ENCODE data around the gene SPDYE2. TPM values are rescaled to one million over a fixed set of nuclear protein-coding genes. Genes with fewer than 3 reads are reported as not detected.
"Not testable (repeated sequence)": the region's sequence is repeated elsewhere in the genome, so short reads cannot be mapped to it uniquely, and the experiment has no call there.

The SPDYE2 gene, protein sequence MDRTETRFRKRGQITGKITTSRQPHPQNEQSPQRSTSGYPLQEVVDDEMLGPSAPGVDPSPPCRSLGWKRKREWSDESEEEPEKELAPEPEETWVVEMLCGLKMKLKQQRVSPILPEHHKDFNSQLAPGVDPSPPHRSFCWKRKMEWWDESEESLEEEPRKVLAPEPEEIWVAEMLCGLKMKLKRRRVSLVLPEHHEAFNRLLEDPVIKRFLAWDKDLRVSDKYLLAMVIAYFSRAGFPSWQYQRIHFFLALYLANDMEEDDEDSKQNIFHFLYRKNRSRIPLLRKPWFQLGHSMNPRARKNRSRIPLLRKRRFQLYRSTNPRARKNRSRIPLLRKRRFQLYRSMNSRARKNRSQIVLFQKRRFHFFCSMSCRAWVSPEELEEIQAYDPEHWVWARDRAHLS
- total RNA-seq = not detected in 2 replicates

DNA sequence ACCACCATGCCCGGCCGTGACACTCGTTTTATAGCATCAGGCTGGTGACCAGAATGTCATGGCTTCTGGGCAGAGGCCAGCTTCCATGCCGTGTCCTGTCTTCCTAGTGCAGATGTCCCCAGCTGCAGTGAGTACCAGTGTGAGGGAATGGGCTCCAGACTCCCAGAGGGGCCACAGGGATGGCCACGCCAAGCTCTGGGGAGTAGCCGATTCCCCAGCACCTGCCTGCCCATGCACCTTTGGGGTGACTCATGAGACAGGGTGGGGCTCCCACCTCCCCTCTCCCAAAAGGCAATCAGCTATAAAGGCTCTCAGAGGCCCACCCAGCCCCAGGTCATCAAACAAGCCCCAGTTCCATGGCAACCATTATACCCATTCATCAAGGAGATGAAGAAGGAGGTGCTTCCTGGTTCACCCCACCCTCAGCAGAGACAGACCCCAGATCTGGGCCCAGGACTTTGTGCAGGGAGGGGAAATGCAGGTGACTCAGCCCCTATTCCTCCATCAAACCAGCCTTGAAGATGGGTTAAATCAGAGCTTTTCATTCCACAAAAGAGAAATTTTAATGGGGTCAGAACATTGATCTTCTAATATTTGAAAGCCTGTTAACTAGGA lies at the start of gene SPDYE2:
TSS of gene SPDYE2 (plus strand) at position 419 of the 615 bp plus-strand sequence. CDS start 2,030 bp downstream, outside the sequence.
- DNase-seq (ENCODE audit: low read depth); H3K4me3 ChIP-seq (ENCODE audit: low read depth, low read length): not testable (repeated sequence)

DNA sequence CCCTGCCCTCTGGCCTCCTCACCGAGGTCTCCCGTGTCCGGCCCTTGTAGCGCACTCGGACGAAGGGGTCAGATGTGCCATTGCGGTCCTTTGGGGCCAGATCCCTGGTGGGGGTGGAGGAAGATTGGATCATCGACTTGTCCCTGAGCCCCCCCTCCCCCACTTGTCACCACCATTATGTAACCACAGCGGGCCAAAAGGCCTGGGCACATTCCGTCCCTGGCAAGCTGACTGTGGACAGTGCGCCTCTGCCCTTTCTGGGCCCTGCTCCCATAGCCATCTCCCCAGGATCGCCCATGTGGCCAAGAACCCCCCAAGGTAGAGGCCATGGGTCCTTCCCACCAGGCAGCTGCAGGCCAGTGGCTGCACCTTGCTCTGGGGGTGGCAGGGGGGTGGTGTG lies 47.9 kb upstream of the SPDYE2 start:
- H3K4me3 ChIP-seq (ENCODE audit: low read depth, low read length) = not testable (repeated sequence)

DNA sequence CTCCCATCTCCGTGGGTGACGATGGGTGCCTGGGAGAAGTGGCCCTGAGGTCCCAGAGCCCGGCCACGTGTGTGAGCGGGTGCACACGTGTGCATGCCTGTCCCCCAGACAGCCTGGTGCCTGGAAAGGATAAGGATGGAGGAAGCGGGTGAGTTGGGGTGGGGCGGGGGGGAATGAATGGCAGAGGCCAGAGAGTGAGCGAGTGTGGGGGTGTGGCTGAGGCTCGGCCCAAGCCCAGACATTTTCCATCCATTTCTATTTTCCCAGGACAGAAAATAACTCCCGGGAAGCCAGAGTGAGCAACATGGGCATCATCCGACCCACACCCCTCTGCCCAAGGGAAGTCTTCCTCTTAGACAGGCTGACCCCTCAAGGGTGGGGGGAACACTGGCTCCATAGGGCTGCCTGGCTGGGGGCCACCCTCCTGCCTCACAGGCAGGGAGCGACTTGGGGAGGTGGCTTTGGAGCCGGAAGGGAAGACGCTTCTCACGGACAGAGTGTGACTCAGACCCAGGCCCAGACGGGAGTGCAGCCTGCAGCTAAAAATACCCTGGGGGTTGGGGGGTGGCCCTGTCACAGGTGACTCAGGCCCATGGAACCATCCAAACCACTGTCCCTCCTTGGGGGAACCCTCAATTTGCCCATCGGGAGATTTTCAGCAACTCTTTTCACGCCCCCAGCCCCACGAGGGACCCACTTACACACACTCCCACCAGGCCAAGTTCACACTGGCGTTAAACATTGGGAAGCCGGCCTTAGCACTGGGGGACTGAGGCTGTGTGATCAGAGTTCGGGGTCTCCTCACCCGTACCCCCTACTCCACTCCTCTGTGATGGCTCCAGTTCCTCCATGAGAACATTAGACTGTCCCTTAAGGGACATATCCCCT lies 45.5 kb upstream of the SPDYE2 start:
- not testable (repeated sequence) for DNase-seq (ENCODE audit: low read depth); H3K4me3 ChIP-seq (ENCODE audit: low read depth, low read length)

More for the DNA sequence above, 47.9 kb upstream of the SPDYE2 start:
- not testable (repeated sequence) for DNase-seq (ENCODE audit: low read depth)

DNA sequence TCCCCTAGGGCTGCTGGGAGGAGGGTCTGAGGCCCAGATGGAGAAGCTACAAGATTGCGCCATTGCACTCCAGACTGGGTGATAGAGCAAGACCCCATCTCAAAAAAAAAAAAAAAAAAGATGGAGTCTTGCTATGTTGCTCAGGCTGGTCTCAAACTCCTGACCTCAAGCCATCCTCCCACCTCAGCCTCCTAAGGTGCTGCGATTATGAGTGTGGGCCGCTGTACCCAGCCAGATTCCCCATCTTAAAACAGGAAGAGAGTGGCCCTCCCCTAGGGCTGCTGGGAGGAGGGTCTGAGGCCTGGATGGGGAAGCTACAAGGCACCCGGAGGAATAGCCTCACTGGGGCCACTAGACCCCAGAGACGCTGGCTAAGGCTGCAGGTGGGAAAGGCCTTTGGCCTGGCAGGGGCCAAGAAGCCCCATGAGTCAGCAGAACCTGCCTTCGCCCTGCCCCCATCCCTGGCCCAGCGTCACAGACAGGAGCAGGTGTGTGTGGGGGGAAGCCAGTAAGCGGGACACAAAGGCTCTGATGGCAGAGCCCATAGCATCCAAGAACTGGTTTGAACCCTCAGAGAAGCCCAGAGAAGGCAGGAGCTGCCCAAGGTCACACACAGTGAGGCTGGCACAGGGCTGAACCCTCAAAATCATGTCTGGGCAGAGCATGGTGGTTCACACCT lies 43.5 kb upstream of the SPDYE2 start:
- not testable (repeated sequence) for H3K4me3 ChIP-seq (ENCODE audit: low read depth, low read length); DNase-seq (ENCODE audit: low read depth)

DNA sequence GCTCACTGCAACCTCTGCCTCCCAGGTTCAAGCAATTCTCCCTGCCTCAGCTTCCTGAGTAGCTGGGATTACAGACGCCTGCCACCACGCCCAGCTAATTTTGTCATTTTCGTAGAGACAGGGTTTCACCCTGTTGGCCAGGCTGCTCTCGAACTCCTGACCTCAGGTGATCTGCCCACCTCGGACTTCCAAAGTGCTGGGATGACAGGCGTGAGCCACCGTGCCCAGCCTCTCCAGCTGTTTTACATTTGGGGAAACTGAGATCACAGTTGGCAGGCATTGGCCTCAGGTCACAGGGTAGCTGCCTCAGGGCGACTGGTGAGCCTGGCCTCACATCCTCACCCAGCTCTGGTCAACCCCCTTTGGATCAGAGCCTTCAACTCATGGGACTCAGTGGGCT lies 40.5 kb upstream of the SPDYE2 start:
- not testable (repeated sequence) for H3K4me3 ChIP-seq (ENCODE audit: low read depth, low read length); DNase-seq (ENCODE audit: low read depth)

DNA sequence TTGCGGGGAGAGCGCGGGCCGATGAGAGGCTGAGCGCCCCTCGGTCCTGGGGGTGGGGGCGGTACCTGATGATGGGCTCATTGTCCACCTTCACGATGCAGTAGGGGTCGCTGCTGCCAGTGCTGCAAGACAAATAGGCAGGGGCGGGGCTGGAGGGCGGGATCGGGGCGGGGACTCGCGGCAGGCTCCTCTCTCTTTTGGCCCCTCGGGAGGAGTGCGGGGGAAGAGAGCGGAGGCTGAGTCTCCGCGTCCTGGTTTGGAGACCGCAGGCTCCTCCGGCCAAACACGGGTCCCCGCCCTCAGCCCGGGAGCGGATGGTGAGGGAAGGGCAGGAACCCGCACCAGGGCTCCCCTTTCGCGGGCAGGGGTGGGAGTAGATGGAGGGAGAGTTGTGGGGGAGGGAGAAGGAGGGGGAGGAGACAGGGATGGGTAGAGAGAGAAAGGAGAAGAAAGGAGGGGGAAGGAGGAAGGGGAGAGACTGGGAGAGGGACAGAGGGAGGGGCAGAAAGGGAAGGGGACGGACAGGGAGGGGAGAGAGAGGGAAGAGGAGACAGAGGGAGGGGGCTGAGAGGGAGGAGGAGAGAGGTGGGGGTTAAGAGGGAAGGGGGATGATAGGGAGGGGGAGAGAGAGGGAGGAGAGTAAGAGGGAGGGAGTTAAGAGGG lies 39.0 kb upstream of the SPDYE2 start:
- not testable (repeated sequence) for DNase-seq (ENCODE audit: low read depth); H3K4me3 ChIP-seq (ENCODE audit: low read depth, low read length)

DNA sequence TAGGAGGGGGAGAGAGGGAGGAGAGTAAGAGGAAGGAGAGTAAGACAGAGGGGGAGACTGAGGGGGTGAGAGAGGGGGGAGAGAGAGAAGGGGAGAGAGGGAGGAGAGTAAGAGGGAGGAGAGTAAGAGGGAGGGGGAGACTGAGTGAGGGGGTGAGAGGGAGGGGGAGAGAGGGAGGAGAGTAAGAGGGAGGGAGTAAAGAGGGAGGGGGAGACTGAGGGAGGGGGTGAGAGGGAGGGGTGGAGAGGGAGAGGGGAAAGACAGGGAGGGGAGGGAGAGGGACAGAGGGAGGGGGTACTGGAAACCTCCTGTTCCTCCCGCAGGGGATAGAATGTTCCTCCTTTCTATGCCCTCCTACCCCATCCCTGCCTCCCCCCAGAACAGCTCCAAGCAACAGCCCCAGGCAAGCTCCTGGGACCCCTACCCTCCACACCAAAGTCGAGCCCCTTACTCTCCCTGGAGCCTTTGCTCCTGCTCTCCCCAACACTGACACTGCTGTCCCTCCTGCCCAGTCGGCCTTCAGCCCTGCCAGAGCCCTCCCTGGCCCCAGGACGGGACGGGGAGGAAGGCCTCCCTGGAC lies 38.3 kb upstream of the SPDYE2 start:
- peak overlapping the region; percentile 49 for H3K4me3 ChIP-seq (ENCODE audit: low read depth, low read length)
- peak; percentile 78 for DNase-seq (ENCODE audit: low read depth)

DNA sequence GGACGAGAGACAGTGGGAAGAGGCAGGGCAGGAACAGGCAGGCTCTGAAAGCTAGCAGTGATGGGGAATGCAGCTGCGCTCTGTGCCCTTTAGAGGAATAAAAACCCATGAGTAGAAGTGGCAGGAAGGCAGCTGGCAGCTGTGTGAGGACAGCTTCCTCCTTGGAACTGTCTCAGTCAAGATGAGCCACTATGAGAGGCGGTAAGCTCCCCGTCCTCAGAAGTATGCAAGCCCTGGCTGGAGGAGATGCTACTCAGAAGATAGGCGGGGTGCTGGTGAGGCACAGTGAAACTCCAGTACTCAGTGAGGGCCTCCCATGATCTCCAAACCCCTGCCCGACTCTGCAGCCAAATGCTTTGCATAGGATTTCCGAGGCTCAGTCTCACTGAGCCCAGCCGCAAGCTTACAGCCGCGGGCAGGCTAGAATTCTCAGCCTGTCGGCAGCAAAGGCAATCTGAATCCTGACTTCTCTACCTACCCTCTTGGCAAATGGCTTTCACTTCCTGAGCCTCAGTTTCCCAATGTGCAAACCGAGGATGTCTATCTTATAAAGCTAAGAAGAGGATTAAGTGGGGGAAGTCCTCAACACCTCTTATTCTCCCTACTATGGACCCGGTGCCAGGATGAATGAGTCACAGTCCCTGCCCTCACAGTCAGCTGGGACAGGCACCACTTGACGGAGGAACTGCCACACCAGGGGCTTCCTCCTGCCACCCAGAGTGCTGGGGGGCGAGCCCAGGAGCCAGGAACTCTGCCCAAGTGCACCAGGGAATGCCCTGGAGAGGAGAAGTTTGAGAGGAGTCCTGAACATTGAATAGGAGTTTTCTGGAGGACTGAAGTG lies 35.9 kb upstream of the SPDYE2 start:
- not testable (repeated sequence) for DNase-seq (ENCODE audit: low read depth); H3K4me3 ChIP-seq (ENCODE audit: low read depth, low read length)

DNA sequence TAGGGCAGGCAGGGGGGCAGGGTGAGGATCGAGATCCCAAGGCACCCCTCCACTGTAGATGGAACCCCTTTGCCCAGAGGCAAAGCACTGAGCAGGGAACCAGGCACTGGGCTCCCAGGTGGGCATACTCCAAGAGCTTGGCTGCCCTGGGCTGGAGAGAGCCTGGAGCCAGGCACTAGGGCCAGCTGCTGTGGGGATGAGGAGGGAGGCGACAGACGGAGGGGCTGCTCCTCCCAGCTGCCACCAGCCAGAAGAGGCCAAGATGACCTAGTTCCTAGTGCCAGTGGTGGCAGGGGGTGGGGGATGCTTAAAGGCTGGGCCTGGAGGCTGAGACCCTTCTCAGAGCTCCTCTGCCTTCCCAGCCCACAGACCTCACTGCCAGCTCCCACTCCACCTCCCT lies 35.1 kb upstream of the SPDYE2 start:
- not testable (repeated sequence) for H3K4me3 ChIP-seq (ENCODE audit: low read depth, low read length); DNase-seq (ENCODE audit: low read depth)

DNA sequence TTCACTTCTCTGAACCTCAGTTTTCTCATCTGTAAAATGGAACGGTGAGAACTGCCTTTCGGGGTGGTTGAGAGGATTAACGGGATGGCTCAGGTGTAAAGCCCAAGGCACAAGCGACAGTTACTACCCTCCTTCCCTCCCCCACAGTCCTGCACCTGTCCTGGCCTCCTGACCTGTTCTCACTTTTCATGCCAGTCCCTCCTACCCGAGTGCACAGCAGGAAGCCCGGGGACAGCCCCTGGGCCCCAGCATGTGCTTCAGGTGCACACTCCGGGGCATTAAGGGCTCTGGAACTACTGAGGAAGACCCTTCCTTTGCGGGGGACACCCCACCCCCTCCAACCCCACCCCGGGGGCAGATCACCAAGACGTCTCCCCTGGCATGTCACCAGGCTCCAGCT lies 34.1 kb upstream of the SPDYE2 start:
- not testable (repeated sequence) for DNase-seq (ENCODE audit: low read depth); H3K4me3 ChIP-seq (ENCODE audit: low read depth, low read length)

DNA sequence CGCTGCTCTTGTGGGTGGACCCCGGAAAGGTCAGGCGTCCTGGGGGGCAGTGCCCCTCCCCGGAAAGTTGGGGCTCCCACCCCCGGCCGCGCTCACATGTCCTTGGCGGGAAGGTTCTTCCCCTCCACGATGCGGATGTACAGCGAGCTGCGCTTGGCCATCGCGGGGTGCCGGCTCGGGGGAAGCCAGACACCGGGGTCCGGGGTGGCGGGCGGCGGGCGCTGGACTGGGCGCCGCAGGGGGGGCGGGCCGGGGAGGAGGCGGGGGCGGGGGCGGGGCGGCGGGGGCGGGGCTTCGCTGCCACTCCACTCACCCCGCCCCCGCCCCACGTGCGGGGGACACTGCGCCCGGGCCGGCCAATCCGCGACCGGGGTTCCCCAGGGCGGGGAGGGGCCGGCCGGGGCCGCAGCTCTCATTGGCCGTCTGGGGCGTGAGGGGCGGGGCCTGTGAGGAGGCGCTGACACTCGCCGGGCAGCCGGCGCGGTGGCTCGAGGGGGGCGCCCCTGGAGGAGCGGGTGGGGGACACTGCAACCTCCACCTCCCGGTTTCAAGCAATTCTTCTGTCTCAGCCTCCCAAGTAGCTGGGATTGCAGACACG lies 33.4 kb upstream of the SPDYE2 start, which contains the start of gene RASA4B:
TSS of gene RASA4B (minus strand) at position 228 of the 598 bp plus-strand sequence. CDS start at position 161, 67 bp downstream.
- H3K4me3 ChIP-seq (ENCODE audit: low read depth, low read length) = peak within 1 kb of the TSS; percentile 34
- DNase-seq (ENCODE audit: low read depth) = not testable (repeated sequence)

DNA sequence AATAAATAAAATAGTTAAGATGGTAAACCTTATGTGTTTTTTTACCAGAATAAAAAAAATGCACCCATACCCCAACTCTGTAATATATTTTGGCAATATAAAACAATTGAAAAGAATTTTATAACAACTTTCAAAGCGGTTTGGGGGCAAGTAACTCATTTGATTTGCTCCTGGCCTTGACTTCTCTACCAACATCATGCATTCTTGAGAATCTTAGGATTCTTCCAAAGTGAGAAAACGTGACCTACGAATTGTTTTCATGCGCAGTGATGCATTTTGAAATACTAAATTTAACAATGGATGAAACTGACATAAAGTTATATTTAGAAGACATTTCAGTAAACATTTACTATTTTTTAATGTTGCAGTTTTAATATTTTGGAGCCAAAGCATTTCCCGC lies 30.2 kb upstream of the SPDYE2 start:
- DNase-seq (ENCODE audit: low read depth); H3K4me3 ChIP-seq (ENCODE audit: low read depth, low read length): not testable (repeated sequence)

DNA sequence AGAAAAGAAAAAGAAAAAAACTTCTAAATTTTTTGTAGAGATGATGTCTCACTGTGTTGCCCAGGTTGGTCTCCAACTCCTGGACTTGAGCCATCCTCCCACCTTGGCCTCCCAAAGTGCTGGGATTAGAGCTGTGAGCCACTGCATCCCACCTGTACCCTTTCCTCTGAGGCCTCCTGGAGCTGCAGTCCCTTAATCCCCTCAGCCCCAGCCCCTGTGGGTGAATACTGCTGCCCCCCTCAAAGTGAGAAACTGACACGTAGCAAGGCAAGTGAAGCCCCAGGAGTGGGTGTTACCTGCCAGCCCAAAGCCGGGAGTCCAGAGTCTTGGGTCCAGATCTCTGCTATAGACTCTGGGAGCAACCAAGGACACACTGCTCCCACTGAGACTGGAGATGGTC lies 26.2 kb upstream of the SPDYE2 start:
- not testable (repeated sequence) for DNase-seq (ENCODE audit: low read depth); H3K4me3 ChIP-seq (ENCODE audit: low read depth, low read length)

DNA sequence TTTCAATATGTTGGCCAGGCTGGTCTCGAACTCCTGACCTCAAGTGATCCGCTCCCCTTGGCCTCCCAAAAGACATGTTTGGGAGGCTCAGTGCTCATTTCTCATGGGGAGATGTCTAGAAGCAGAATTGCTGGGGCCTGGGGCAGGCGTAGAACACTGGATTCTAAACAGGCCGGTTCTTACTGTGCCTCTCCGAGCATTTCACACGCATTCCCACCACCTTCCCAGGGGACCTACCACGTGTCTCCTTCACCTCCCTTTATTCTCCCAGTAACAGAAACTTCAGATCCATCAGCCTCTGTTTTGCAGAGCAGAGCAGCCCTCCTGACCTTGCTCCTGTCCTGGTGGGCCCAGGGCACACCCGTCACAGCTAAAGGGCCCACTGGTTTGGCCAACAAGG lies 23.8 kb upstream of the SPDYE2 start:
- not testable (repeated sequence) for H3K4me3 ChIP-seq (ENCODE audit: low read depth, low read length); DNase-seq (ENCODE audit: low read depth)

DNA sequence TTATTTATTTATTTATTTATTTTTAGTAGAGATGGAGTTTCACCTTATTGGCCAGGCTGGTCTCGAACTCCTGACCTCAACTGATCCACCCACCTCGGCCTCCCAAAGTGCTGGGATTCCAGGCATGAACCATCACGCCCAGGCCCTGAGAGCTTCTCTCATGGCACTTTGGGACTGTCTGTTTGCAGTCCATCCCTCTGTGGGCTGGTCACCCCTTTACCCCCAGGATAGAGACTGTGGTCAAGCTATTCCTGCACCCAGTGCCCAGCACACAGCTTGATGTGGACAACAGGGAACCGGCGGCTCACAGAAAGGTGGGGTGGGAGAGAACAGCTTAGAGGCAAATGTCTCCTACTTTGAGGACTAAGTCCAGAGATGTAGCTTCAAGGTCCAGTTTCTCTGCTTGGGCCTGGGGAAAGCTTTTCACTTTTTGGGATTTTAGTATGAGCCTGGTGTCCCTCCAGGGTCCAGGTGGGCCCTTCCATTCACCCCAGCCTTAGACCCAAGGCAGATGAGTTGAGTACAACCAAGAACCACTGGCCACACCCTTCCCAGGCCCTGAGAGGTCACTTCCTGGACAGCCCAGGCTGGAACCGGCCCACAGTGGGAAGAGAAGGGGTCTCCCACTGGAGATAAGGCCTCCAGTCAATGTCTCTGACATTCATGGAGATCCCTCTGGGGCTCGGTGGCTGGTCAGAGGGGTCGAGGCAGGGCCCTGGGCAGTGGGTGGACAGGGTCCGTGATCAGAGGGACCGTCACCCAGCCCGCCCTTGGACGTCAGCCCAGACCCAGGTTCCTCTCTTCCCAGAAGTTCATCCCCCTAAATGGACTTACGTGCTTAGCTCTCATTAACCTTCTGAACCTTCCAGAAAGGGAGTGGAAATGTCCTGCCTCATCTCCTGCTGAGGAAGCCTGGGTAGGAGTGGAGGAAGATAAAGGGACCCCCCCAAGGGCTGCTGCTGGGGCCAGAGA lies 22.9 kb upstream of the SPDYE2 start:
- not testable (repeated sequence) for H3K4me3 ChIP-seq (ENCODE audit: low read depth, low read length); DNase-seq (ENCODE audit: low read depth)
